ENCODE data around the gene KRTAP13-1.

GRCh38 chr21:30391492-30392025 is 4.3 kb upstream of the KRTAP13-1 start:
- TF ChIP-seq CTCF (conservative IDR thresholded peaks at IDR 0.05; ENCODE audit: low read length), result no peak
- no peak for TF ChIP-seq EZH2phosphoT487 (IDR thresholded peaks at IDR 0.05; ENCODE audit: borderline replicate concordance)

All from Loucy (cell line).